Measurements from ENCODE around the gene YLPM1. TPM values are rescaled to one million over a fixed set of nuclear protein-coding genes. Genes with fewer than 3 reads are reported as not detected.
A peak's percentile ranks its signal among the peaks of the same experiment; 100 is the strongest.

YLPM1 gene
- total and polyA plus RNA-seq, 12 donors, result 8.4 to 45.9 (median 36.3) TPM

GRCh38 chr14:74765721-74766120, 2.6 kb downstream of the YLPM1 start:
- ATAC-seq, result no peak

GRCh38 chr14:74771399-74771798, 8.3 kb downstream of the YLPM1 start:
- H3K4me3 ChIP-seq, result no peak overlapping the region
- ATAC-seq (peak in 1 of 8 donors; percentile 13), DNase-seq (no peak)
- H3K4me1 ChIP-seq, result peaks cover 0 to 35% (median 24%) of the 10 kb centered on the region in 9 donors
- no peak overlapping the region for H3K27ac ChIP-seq
- no peaks in the 10 kb centered on the region for H3K9me3 ChIP-seq
- H3K27me3 ChIP-seq, result no peaks in the 10 kb centered on the region
- intact Hi-C loops (cut with DNase I), result no loop called here
- peaks cover 0 to 24% (median 0%) of the 10 kb centered on the region in 9 donors for H3K36me3 ChIP-seq
- no peak for TF ChIP-seq CTCF (IDR thresholded peaks at IDR 0.05)
- WGBS, 2 donors, result 43 to 47% methylated on average over 5 of the region's 5 CpGs

More at GRCh38 chr14:74765721-74766120, 2.6 kb downstream of the YLPM1 start:
- H3K36me3 ChIP-seq, result peaks cover 0 to 9% (median 0%) of the 10 kb centered on the region in 9 donors
- peaks cover 0 to 56% (median 46%) of the 10 kb centered on the region in 9 donors for H3K4me1 ChIP-seq
- intact Hi-C loops (cut with DNase I), result no loop called here
- H3K9me3 ChIP-seq, result no peaks in the 10 kb centered on the region
- no peaks in the 10 kb centered on the region for H3K27me3 ChIP-seq
- H3K27ac ChIP-seq, result no peak overlapping the region
- H3K4me3 ChIP-seq, result peak overlapping the region in 7 of 10 donors; percentile 3 to 96 (median 90)
- no peak for TF ChIP-seq CTCF (IDR thresholded peaks at IDR 0.05)
- no peak for DNase-seq

- no peak overlapping the region for H3K4me3 ChIP-seq
- peak overlapping the region in 7 of 10 donors; percentile 22 to 81 (median 70) for H3K27ac ChIP-seq
- peaks cover 0 to 28% (median 11%) of the 10 kb centered on the region in 9 donors for H3K4me1 ChIP-seq
- H3K27me3 ChIP-seq, result no peaks in the 10 kb centered on the region
- H3K9me3 ChIP-seq, result no peaks in the 10 kb centered on the region
- intact Hi-C loops (cut with DNase I), result no loop called here
- H3K36me3 ChIP-seq, result peaks cover 0 to 96% (median 24%) of the 10 kb centered on the region in 9 donors
- DNase-seq, result no peak
- TF ChIP-seq CTCF (IDR thresholded peaks at IDR 0.05), result no peak
- peak in 7 of 8 donors; percentile 54 to 96 (median 87) for ATAC-seq
Observed at GRCh38 chr14:74784634-74785033, 21.5 kb downstream of the YLPM1 start.

GRCh38 chr14:74785056-74785613, 22.0 kb downstream of the YLPM1 start:
- no peaks in the 10 kb centered on the region for H3K27me3 ChIP-seq
- H3K9me3 ChIP-seq, result no peaks in the 10 kb centered on the region
- WGBS, 2 donors, result 21 to 26% methylated on average over 1 of the region's 1 CpG
- H3K27ac ChIP-seq, result peak overlapping the region in 7 of 10 donors; percentile 22 to 81 (median 70)
- intact Hi-C loops (cut with DNase I), result no loop called here
- no peak for DNase-seq
- H3K36me3 ChIP-seq, result peaks cover 0 to 91% (median 19%) of the 10 kb centered on the region in 9 donors
- ATAC-seq, result peak in 2 of 8 donors; percentile 50 to 55
- TF ChIP-seq CTCF (IDR thresholded peaks at IDR 0.05), result no peak
- H3K4me1 ChIP-seq, result peaks cover 0 to 28% (median 11%) of the 10 kb centered on the region in 9 donors
- no peak overlapping the region for H3K4me3 ChIP-seq

All from heart right ventricle (tissue), 16 donors.